ENCODE measurements around the gene CPNE2. TPM values are rescaled to one million over a fixed set of nuclear protein-coding genes. Genes with fewer than 3 reads are reported as not detected.

CPNE2 gene
- total RNA-seq, 6 donors from 2014 or later, result 39.4 to 58.7 (median 53.1) TPM

DNA sequence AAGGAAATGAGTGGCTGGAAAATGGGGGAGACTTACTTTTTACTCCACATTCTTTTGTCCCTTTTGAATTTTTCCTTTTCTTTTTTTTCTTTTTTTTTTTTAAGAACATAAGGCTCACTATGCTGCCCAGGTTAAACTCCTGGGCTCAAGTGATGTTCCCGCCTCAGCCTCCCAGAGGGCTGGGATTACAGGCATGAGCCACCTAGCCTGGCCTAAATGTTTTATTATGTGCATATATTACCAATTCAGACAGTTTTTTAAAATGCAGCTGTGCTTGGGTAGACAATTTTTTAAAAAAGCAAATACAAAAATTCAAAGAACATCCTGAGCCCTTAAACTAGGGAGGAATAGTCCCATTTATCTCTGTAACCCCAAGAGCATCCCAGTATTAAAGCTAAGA lies 65.2 kb downstream of the CPNE2 start:
- no peak for ATAC-seq (ENCODE audit: low FRiP score in 2 of 2)
- DNase-seq, result no peak
- TF ChIP-seq POLR2A (IDR thresholded peaks at IDR 0.05), result no peak
- TF ChIP-seq EP300 (IDR thresholded peaks at IDR 0.05), result no peak
- TF ChIP-seq POLR2AphosphoS5 (IDR thresholded peaks at IDR 0.05), result no peak
- TF ChIP-seq, protein P1, sequence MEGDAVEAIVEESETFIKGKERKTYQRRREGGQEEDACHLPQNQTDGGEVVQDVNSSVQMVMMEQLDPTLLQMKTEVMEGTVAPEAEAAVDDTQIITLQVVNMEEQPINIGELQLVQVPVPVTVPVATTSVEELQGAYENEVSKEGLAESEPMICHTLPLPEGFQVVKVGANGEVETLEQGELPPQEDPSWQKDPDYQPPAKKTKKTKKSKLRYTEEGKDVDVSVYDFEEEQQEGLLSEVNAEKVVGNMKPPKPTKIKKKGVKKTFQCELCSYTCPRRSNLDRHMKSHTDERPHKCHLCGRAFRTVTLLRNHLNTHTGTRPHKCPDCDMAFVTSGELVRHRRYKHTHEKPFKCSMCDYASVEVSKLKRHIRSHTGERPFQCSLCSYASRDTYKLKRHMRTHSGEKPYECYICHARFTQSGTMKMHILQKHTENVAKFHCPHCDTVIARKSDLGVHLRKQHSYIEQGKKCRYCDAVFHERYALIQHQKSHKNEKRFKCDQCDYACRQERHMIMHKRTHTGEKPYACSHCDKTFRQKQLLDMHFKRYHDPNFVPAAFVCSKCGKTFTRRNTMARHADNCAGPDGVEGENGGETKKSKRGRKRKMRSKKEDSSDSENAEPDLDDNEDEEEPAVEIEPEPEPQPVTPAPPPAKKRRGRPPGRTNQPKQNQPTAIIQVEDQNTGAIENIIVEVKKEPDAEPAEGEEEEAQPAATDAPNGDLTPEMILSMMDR (IDR thresholded peaks at IDR 0.05), result no peak
- H3K4me1 ChIP-seq, result peaks cover 0 to 7% (median 5%) of the 10 kb centered on the region in 4 donors
- H3K9me3 ChIP-seq, result no peaks in the 10 kb centered on the region
- no peak overlapping the region for H3K27ac ChIP-seq
- no peaks in the 10 kb centered on the region for H3K27me3 ChIP-seq
- peaks cover 6 to 76% (median 33%) of the 10 kb centered on the region in 4 donors for H3K36me3 ChIP-seq
- 97 to 100% methylated on average over 1 of the region's 1 CpG for WGBS, 2 donors
- H3K4me3 ChIP-seq, result no peak overlapping the region

DNA sequence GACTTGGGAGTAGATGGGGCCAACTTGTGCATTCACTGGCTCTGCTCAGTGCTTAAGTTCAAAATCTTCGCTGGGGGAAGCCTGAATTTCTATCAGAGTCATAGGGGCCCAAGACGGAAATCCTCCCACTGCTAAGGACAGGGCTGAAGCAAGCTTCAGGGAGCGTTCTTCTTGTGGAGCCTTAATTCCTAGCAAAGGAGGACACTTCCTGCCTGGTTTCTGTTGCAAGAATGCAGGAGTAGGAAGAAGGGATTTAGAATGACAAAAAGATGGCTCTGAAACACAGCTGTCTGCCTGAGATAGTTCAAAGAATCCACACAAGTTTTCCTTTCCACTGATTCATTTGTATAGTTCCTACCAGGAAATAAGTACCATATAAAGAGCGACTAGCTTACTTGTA lies 67.1 kb downstream of the CPNE2 start:
- no peaks in the 10 kb centered on the region for H3K27me3 ChIP-seq
- TF ChIP-seq POLR2A (IDR thresholded peaks at IDR 0.05) (no peak), POLR2AphosphoS5 (IDR thresholded peaks at IDR 0.05) (no peak), EP300 (IDR thresholded peaks at IDR 0.05) (no peak)
- TF ChIP-seq, protein P1 (IDR thresholded peaks at IDR 0.05), result no peak

DNA sequence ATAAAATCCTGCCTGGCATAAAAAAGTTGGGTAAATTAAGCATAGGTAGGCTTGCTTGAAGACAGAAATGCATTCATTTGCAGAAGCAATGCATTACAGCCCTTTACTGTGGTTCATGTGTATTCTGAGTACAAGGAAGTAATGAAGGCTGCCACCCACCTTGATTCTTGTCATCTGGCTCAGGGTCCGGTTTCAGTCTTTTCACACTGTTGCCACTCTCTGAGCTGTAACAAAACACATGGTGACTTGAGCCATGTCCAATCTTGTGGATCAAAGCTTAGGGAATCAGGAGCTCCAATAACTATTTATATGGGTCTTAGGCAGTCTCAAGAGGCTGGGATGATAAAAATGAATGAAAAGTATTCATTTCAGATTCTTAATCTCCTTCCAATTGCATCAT lies 71.5 kb downstream of the CPNE2 start:
- Histone ChIP-seq H3K27ac (no peak overlapping the region), H3K27me3 (no peaks in the 10 kb centered on the region), H3K4me1 (peaks cover 21 to 25% (median 22%) of the 10 kb centered on the region in 4 donors), H3K9me3 (no peaks in the 10 kb centered on the region), H3K36me3 (peaks cover 4 to 60% (median 26%) of the 10 kb centered on the region in 4 donors), H3K4me3 (no peak overlapping the region)
- DNase-seq (no peak), ATAC-seq (ENCODE audit: low FRiP score in 2 of 2) (no peak)
- 77 to 86% methylated on average over 1 of the region's 1 CpG for WGBS, 2 donors
- TF ChIP-seq, protein P1 (IDR thresholded peaks at IDR 0.05), result no peak
- TF ChIP-seq POLR2A (IDR thresholded peaks at IDR 0.05) (no peak), EP300 (IDR thresholded peaks at IDR 0.05) (no peak), POLR2AphosphoS5 (IDR thresholded peaks at IDR 0.05) (no peak)

More for the DNA sequence above, 67.1 kb downstream of the CPNE2 start:
- Histone ChIP-seq H3K4me1 (peaks cover 0 to 7% (median 5%) of the 10 kb centered on the region in 4 donors), H3K9me3 (no peaks in the 10 kb centered on the region), H3K27ac (no peak overlapping the region), H3K36me3 (peaks cover 4 to 76% (median 31%) of the 10 kb centered on the region in 4 donors), H3K4me3 (no peak overlapping the region)
- ATAC-seq (ENCODE audit: low FRiP score in 2 of 2), result no peak
- no peak for DNase-seq
- 73 to 80% methylated on average over 4 of the region's 4 CpGs for WGBS, 2 donors

DNA sequence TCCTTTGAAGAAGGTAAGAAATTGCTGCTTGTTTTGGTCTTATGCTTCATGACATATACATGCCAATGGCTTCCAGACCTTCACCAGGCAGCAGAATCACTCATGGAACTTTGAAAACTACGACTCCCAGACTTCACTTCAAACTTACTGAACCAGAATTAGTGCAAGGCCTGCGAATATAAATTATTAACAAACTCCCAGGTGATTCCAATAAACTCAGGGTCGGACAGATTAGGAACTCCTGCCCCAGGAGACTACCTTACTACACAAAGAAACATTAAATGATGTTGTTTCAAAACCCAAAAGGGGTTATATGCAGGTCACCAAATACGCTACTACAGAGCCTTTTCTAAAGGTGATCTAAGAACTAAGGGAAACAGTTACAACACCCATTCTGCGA lies 73.1 kb downstream of the CPNE2 start:
- H3K36me3 ChIP-seq, result peaks cover 4 to 66% (median 33%) of the 10 kb centered on the region in 4 donors
- no peaks in the 10 kb centered on the region for H3K27me3 ChIP-seq
- peaks cover 21 to 23% (median 22%) of the 10 kb centered on the region in 4 donors for H3K4me1 ChIP-seq
- no peak for TF ChIP-seq POLR2A (IDR thresholded peaks at IDR 0.05)
- H3K9me3 ChIP-seq, result no peaks in the 10 kb centered on the region
- WGBS, 2 donors, result 83 to 88% methylated on average over 5 of the region's 5 CpGs
- H3K4me3 ChIP-seq, result no peak overlapping the region
- no peak for ATAC-seq (ENCODE audit: low FRiP score in 2 of 2)
- no peak for DNase-seq
- H3K27ac ChIP-seq, result peak overlapping the region in 1 of 4 donors; percentile 72

DNA sequence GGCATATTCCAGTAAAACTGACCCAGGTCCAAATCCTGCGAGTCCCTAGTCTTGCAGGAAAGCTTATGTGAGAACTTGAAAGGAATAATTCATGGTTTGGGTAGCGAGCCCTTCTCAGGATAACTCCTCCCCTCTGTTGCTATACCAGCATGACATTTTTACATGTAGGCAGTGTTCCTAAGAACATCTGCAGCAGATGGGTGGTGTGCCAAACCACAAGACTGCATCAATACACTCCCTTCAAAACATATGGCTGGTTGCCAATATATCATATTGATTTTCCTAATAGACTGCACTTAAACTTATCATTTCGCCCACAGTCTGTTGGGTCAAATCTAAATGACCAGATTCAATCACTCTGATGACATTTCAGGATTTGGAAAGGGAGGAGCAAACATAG lies 73.6 kb downstream of the CPNE2 start:
- 76 to 87% methylated on average over 3 of the region's 3 CpGs for WGBS, 2 donors
- peak overlapping the region; percentile 67 to 73 (median 70) for H3K27ac ChIP-seq
- H3K9me3 ChIP-seq, result no peaks in the 10 kb centered on the region
- no peak for TF ChIP-seq POLR2AphosphoS5 (IDR thresholded peaks at IDR 0.05)
- TF ChIP-seq, protein P1 (IDR thresholded peaks at IDR 0.05), result no peak
- TF ChIP-seq EP300 (IDR thresholded peaks at IDR 0.05), result no peak
- no peak for TF ChIP-seq POLR2A (IDR thresholded peaks at IDR 0.05)
- H3K36me3 ChIP-seq, result peaks cover 5 to 71% (median 38%) of the 10 kb centered on the region in 4 donors
- peak in 1 of 2 donors; percentile 45 for ATAC-seq (ENCODE audit: low FRiP score in 2 of 2)
- no peak for DNase-seq
- H3K27me3 ChIP-seq, result no peaks in the 10 kb centered on the region
- H3K4me1 ChIP-seq, result peaks cover 20 to 22% (median 21%) of the 10 kb centered on the region in 4 donors
- no peak overlapping the region for H3K4me3 ChIP-seq

Data from upper lobe of left lung (tissue), 6 donors.